Central memory CD8-positive, alpha-beta T cell (primary cell): ENCODE measurements around the gene DSC1.

Source experiments
- ATAC-seq: fragments of 150-1000 bp; cut with Tn5 transposase; replicated peaks from 2 replicates; pipeline ENCODE4 v1.10.0; 2022; ENCODE audit warnings: mild to moderate bottlenecking, moderate FRiP score, moderate number of reproducible peaks; ENCODE audit not compliant: poor library complexity, severe bottlenecking; ENCODE audit errors: extremely low read depth
- DNase-seq, 2 donors: peaks; one replicate each; pipeline ENCODE4 v3.0.0; 2021; ENCODE audit warnings: low spot score in 2 of 2
- H3K27ac Mint-ChIP-seq: one replicate; pipeline ENCODE4 v1.8.0; 2022; ENCODE audit warnings: low read depth, mild to moderate bottlenecking, moderate library complexity, mixed read lengths
- H3K27me3 Mint-ChIP-seq: one replicate; pipeline ENCODE4 v1.8.0; 2022; ENCODE audit warnings: mixed read lengths
- H3K36me3 Mint-ChIP-seq: one replicate; pipeline ENCODE4 v1.8.0; 2022; ENCODE audit warnings: mild to moderate bottlenecking, moderate library complexity, mixed read lengths; ENCODE audit not compliant: insufficient read depth
- H3K4me1 Mint-ChIP-seq: one replicate; pipeline ENCODE4 v1.8.0; 2022; ENCODE audit warnings: mixed read lengths
- H3K4me3 Mint-ChIP-seq: one replicate; pipeline ENCODE4 v1.8.0; 2022; ENCODE audit warnings: mild to moderate bottlenecking, moderate library complexity, mixed read lengths
- H3K9me3 Mint-ChIP-seq: one replicate; pipeline ENCODE4 v1.8.0; 2022; ENCODE audit warnings: mixed read lengths

Gene DSC1

DNA sequence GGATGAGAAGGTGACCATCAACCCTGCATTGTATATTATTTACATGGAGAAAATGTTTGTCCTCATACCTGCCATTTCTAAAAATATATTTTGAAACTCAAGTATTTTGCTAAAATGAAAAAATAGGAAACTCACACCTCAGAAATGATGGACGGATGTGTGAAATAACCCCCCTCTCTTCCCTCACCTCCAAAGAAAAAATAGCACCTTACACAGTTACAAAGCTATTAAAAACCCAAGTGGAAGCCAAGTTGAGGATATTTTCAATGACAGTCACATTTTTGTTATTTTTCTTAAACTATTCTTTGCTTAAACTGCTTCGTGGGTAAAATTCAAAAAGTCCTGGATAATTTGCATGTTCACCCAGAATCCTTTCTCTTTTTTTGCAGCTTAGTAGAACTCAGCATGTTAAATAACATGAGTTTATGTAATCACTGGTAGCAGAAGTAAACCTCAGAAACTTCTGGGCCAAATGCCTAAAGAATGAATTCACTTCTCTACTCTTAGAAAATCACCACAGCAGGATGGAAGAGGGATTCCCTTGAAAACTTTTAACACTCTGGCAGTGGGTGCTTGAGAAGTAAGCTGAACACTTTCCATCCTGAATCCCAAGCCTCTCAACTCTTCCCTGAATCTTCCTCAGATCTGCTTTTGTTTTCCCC, 768 bp downstream of the DSC1 start:
- ATAC-seq (no peak), DNase-seq (no peak)
- Mint-ChIP-seq H3K27ac (no peak overlapping the region), H3K4me1 (no peaks in the 10 kb centered on the region), H3K9me3 (peaks cover 6% of the 10 kb centered on the region), H3K4me3 (no peak overlapping the region), H3K27me3 (no peaks in the 10 kb centered on the region), H3K36me3 (peaks cover 2% of the 10 kb centered on the region)

DNA sequence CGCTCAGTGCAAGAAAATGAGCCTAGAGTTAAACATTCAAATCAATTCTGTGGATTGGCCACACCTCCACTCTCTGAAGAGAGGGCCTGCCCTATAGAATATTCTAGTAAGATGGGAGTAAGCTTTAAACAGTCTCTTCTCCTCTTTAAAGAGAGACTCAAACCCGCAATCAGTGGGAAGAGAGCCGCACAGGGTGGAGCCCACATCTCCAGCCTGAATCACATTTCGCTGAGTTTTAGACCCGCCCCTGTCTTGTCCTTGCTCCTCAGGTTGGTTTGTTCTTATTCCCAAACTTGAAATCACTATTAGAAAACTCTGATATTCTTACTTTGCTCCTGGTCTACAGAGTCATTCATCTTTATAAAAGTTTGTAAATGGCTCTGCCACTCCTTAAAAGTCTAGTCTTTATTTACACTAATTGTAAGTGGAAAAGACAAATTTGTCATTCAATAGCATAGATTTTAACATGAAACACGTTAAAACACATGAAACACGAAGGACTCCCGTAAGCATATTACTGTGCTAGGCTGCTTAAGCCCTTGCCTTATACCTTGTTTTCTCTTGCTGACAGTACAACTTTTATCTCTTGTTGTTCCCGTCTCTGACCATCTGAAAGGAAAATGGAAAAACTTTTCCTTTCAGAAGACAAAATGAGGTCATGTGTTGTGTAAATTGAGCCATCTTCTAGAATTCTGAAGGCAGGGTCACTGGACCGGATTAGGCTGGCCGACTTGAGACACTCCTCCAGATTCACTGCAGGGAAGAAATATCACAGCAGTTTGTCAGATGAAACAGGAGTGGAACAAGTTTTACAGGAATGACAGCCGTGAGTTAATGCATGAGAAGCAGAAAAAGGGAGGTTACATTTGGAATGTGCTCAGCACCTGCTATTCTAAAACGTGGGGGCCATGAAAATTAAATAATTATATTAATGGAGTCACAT, 5.6 kb downstream of the DSC1 start:
- DNase-seq = no peak
- Mint-ChIP-seq H3K36me3 (peaks cover 2% of the 10 kb centered on the region), H3K27me3 (no peaks in the 10 kb centered on the region), H3K4me3 (no peak overlapping the region), H3K9me3 (no peaks in the 10 kb centered on the region), H3K27ac (no peak overlapping the region), H3K4me1 (no peaks in the 10 kb centered on the region)
- no peak for ATAC-seq

DNA sequence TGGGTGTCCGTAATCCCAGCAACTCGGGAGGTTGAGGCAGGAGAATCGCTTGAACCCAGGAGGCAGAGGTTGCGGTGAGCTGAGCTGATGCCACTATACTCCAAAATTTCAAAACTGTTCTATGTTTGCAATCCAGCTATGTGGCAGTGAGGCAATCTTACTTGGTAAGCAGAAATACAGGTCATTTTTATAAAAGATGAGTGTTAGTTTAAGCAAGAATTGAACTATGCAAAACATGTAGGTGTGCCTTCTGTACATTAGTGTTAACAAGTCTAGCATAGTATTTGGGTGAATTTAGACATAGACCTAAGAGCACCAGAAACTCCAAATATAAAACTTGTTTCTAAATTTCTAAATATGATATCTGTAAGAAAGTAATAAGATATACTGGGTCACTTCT, 7.2 kb downstream of the DSC1 start:
- Mint-ChIP-seq H3K4me3 (no peak overlapping the region), H3K36me3 (no peaks in the 10 kb centered on the region), H3K27me3 (no peaks in the 10 kb centered on the region), H3K4me1 (no peaks in the 10 kb centered on the region), H3K9me3 (no peaks in the 10 kb centered on the region), H3K27ac (no peak overlapping the region)
- DNase-seq = no peak
- ATAC-seq = no peak

DNA sequence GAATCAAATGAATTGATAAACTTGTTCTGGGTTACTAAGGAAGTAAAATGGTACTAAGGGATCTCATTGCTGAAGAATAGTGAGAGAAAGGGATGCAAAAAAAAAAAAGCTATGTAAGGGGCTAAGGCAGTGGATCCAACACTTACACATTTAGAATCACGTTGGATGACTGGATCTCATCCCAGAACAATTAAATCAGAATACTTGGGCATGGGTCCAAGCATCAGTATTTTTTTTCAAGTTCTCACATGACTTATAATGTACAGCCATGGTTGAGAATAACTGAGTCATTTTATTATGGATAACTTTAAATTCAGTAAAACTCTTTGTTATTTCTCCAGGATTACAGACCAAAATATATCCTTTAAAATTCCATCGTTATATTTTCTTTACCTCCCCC, 8.5 kb downstream of the DSC1 start:
- H3K36me3 Mint-ChIP-seq = no peaks in the 10 kb centered on the region
- H3K27ac Mint-ChIP-seq = no peak overlapping the region
- ATAC-seq = no peak
- H3K9me3 Mint-ChIP-seq = no peaks in the 10 kb centered on the region
- H3K4me1 Mint-ChIP-seq = no peaks in the 10 kb centered on the region
- no peak overlapping the region for H3K4me3 Mint-ChIP-seq
- DNase-seq = no peak
- no peaks in the 10 kb centered on the region for H3K27me3 Mint-ChIP-seq

DNA sequence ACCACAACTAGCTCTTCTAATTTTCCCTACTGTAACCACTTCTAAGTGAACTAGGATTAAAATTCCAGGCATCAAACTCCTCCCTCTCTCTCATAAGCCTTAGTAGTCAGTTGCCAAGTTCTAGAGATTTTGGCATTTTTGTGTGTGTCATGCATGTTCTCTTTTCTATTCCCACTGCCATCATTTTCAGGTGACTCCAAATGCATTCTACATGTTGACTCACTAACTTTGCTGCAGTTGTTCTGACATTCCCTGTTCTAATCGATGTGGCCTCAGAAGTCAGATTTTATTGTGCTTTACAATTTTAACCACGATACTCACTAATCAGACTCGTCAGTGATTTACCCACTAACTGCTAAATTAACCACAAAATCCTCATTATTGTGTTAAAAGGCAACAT, 13.3 kb downstream of the DSC1 start:
- DNase-seq (no peak), ATAC-seq (no peak)

DNA sequence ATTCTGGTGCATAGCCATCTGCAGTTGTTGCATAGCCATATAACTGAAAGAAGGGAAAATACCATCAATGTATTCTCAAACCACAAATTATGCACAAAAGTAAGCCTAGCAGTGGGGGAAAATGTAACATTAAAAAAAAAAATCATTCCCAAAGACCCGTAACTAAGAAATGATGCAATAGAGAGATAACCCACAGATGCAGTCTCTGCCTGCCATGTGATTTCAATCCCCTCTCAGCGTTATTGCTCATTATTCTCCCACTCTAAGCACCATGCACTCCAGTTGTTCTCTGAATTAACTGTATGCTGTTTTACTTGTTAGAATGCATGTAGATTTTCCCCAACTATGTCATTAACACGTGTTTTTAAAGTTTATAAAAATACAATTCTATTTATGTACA, 14.1 kb downstream of the DSC1 start:
- Mint-ChIP-seq H3K27me3 (no peaks in the 10 kb centered on the region), H3K4me1 (no peaks in the 10 kb centered on the region), H3K36me3 (no peaks in the 10 kb centered on the region), H3K9me3 (peaks cover 6% of the 10 kb centered on the region), H3K4me3 (no peak overlapping the region), H3K27ac (no peak overlapping the region)
- DNase-seq (no peak), ATAC-seq (no peak)

More for the DNA sequence above, 13.3 kb downstream of the DSC1 start:
- peaks cover 5% of the 10 kb centered on the region for H3K9me3 Mint-ChIP-seq
- no peak overlapping the region for H3K4me3 Mint-ChIP-seq
- H3K36me3 Mint-ChIP-seq = no peaks in the 10 kb centered on the region
- no peaks in the 10 kb centered on the region for H3K27me3 Mint-ChIP-seq
- no peak overlapping the region for H3K27ac Mint-ChIP-seq
- H3K4me1 Mint-ChIP-seq = no peaks in the 10 kb centered on the region

DNA sequence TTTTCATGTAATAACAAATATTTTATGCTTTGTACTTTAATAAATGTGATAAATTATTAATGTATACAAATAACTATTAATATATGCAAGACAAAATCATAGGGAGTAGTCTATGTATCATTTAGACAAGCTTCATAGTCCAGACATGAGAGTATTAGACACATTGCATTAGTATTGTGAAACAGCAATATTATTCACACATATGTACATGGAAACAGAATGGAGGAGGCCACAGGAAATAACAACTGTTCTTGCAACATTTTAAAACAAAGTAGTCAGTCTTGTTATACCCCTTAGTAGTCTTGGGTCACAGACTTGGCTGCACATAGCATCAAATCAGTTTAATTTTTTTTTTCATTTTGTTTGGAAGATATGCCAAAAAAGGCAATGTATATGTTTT, 15.8 kb downstream of the DSC1 start:
- Mint-ChIP-seq H3K27ac (no peak overlapping the region), H3K36me3 (no peaks in the 10 kb centered on the region), H3K27me3 (no peaks in the 10 kb centered on the region), H3K9me3 (peaks cover 6% of the 10 kb centered on the region), H3K4me3 (no peak overlapping the region), H3K4me1 (no peaks in the 10 kb centered on the region)
- ATAC-seq (no peak), DNase-seq (no peak)

DNA sequence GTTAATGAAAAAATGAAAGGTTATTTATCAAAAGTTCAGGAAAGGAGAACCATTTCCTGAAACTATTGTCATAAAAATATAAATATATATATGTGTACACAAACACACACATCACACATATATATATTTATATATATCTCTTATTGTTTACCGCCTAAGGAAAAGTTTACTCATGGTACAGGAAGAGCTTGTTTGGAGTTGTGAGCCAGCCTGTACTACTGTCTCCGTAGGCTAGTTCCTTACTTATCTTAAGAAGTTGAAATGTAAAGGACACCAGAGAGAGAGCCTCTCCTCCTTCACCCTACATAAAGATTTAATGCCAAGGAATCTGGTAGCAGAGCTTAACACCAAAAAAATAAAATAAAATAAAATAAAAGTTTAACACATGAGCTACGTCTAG, 19.6 kb downstream of the DSC1 start:
- no peaks in the 10 kb centered on the region for H3K27me3 Mint-ChIP-seq
- H3K27ac Mint-ChIP-seq = no peak overlapping the region
- H3K4me1 Mint-ChIP-seq = no peaks in the 10 kb centered on the region
- peaks cover 10% of the 10 kb centered on the region for H3K9me3 Mint-ChIP-seq
- H3K4me3 Mint-ChIP-seq = no peak overlapping the region
- H3K36me3 Mint-ChIP-seq = no peaks in the 10 kb centered on the region
- DNase-seq (no peak), ATAC-seq (no peak)

DNA sequence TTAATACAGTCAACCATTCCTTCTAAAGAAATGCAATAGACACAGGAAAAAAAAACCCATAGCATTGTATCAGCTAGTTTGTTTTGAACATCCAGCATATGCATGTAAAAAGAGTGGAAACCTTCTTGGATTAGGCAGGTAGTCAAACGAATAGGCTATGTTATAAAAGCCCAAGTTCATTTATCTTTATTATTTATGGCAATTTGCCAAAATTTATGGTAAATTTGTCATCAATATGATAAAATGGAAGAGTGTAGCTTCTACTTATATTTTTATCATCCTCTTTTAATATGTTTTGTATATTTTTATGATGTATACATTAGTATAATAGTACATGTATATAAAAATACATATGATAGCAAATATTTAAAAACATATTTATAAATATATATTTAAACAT, 23.9 kb downstream of the DSC1 start:
- ATAC-seq = no peak
- peaks cover 1% of the 10 kb centered on the region for H3K36me3 Mint-ChIP-seq
- peaks cover 12% of the 10 kb centered on the region for H3K9me3 Mint-ChIP-seq
- H3K4me3 Mint-ChIP-seq = no peak overlapping the region
- H3K27ac Mint-ChIP-seq = no peak overlapping the region
- no peaks in the 10 kb centered on the region for H3K27me3 Mint-ChIP-seq
- H3K4me1 Mint-ChIP-seq = no peaks in the 10 kb centered on the region
- no peak for DNase-seq

DNA sequence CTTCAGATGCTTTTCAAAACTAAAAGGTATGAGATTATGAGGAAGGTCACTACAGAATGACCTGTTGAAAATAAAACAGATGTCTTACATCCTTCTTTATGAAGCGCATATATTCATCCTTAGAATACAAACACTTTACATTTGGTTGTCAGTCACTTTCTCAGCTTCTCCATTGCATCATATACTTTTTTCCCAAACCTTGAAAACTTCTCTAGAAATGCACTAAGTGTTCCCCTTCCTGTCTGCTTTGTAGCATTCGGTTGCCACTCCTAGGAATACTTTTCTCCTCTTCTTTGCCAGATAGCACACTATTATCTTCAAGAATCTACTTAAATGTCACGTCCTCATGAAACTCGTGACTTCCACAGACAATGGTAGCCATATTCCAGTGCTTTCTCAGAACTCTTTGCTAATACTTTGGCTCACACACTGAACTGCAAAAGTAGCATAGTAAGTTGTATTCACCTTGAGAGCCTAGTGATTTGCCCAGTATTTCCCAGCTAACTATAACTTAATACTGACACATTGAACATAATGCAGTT, 27.6 kb downstream of the DSC1 start:
- Mint-ChIP-seq H3K4me1 (no peaks in the 10 kb centered on the region), H3K9me3 (peaks cover 12% of the 10 kb centered on the region), H3K4me3 (no peak overlapping the region), H3K27ac (no peak overlapping the region), H3K27me3 (no peaks in the 10 kb centered on the region), H3K36me3 (peaks cover 1% of the 10 kb centered on the region)
- DNase-seq (no peak), ATAC-seq (no peak)

DNA sequence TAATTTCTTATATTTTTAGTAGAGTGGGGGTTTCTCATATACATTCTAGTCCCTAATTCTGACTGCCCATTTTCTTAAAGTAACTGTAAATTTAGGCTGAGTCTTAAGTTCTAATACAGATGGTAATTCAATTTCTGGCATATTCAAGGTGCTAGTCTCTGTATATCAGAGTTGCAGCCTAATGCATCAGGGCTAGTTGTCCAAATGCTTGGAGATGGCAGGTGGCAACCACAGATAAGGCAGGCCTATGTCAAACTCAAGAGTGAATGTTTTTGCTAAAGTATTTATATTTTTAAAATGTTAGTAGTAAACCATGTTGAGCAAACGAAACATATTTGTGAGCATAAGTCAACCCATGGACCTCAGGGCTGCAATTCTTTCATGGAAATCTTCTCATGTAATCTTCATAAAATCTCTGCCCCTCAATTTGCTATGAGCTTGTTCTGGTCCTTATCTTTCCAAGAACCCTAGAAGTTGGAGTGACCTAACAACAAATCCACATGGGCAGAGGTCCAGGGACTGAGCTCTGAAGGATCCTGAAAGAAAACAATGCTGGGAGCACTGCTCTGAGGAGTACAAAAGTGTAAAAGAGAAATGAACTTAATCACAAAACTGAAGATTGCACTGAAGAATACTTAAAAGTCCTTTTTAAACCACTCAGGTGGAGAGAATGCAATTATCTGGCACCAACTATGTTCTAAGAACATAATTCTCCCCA, 33.1 kb downstream of the DSC1 start:
- no peaks in the 10 kb centered on the region for H3K4me1 Mint-ChIP-seq
- H3K27ac Mint-ChIP-seq = no peak overlapping the region
- no peak for ATAC-seq
- H3K9me3 Mint-ChIP-seq = no peaks in the 10 kb centered on the region
- H3K4me3 Mint-ChIP-seq = no peak overlapping the region
- DNase-seq = no peak
- H3K36me3 Mint-ChIP-seq = no peaks in the 10 kb centered on the region
- no peaks in the 10 kb centered on the region for H3K27me3 Mint-ChIP-seq

DNA sequence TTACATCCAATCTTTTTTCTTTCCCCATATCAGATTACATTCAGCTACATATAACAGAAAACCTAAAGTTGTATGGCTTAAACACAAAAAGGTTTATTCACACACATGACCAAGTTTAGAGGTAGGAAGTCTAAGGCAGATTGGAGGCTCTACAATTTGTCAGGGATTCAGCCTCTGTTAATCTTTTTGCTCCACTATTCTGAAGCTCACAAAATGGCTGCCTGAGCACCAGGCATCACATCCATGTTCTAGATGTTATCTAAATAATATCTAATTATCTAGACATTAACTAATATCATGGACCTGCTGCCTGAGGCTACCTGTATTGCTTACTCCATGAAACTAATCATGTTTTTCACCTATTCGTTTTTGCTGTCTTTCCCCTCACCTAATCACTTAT, 36.8 kb downstream of the DSC1 start:
- Mint-ChIP-seq H3K36me3 (no peaks in the 10 kb centered on the region), H3K27me3 (no peaks in the 10 kb centered on the region), H3K4me1 (no peaks in the 10 kb centered on the region), H3K9me3 (no peaks in the 10 kb centered on the region), H3K27ac (no peak overlapping the region), H3K4me3 (no peak overlapping the region)
- ATAC-seq (no peak), DNase-seq (no peak)
